RWPE2 (cell line): ENCODE data around the gene LIMK1.

Source experiments
- ATAC-seq: fragments of 200-7000 bp; cut with Tn5 transposase; 3 replicates; pipeline ENCODE4 v1.9.1; 2021; ENCODE audit warnings: low read depth
- DNase-seq: peaks from one replicate; pipeline ENCODE4 v3.0.0-alpha.2; 2020; ENCODE audit warnings: low spot score
- H3K27ac ChIP-seq: fragments of 450-650 bp; 2 replicates; pipeline ENCODE4 v1.5.1; 2017; ENCODE audit warnings: mild to moderate bottlenecking; ENCODE audit not compliant: poor library complexity, severe bottlenecking
- H3K27me3 ChIP-seq: fragments of 250-450 bp; sonication (Bioruptor Pico); 2 replicates; pipeline ENCODE4 v1.5.1; 2021; ENCODE audit warnings: mild to moderate bottlenecking, moderate library complexity; ENCODE audit not compliant: insufficient read depth, poor library complexity, severe bottlenecking
- H3K36me3 ChIP-seq: fragments of 250-450 bp; sonication (Bioruptor Pico); 2 replicates; pipeline ENCODE4 v1.5.1; 2020; ENCODE audit warnings: low read depth, mild to moderate bottlenecking, moderate library complexity
- H3K4me1 ChIP-seq: fragments of 250-450 bp; sonication (Bioruptor Pico); 2 replicates; pipeline ENCODE4 v1.5.1; 2021; ENCODE audit warnings: mild to moderate bottlenecking, moderate library complexity; ENCODE audit not compliant: insufficient read depth, poor library complexity, severe bottlenecking
- H3K4me3 ChIP-seq: fragments of 250-450 bp; sonication (Bioruptor Pico); 2 replicates; pipeline ENCODE4 v1.5.1; 2021; ENCODE audit warnings: mild to moderate bottlenecking, moderate library complexity; ENCODE audit not compliant: severe bottlenecking
- H3K9me3 ChIP-seq: fragments of 250-450 bp; sonication (Bioruptor Pico); 2 replicates; pipeline ENCODE4 v1.5.1; 2021; ENCODE audit warnings: mild to moderate bottlenecking, moderate library complexity; ENCODE audit not compliant: severe bottlenecking
- CTCF ChIP-seq: fragments of 450-650 bp; IDR thresholded peaks from one replicate; pipeline ENCODE4 v1.5.1; 2017; ENCODE audit warnings: mild to moderate bottlenecking, moderate library complexity; ENCODE audit not compliant: poor library complexity, severe bottlenecking

The LIMK1 gene

DNA sequence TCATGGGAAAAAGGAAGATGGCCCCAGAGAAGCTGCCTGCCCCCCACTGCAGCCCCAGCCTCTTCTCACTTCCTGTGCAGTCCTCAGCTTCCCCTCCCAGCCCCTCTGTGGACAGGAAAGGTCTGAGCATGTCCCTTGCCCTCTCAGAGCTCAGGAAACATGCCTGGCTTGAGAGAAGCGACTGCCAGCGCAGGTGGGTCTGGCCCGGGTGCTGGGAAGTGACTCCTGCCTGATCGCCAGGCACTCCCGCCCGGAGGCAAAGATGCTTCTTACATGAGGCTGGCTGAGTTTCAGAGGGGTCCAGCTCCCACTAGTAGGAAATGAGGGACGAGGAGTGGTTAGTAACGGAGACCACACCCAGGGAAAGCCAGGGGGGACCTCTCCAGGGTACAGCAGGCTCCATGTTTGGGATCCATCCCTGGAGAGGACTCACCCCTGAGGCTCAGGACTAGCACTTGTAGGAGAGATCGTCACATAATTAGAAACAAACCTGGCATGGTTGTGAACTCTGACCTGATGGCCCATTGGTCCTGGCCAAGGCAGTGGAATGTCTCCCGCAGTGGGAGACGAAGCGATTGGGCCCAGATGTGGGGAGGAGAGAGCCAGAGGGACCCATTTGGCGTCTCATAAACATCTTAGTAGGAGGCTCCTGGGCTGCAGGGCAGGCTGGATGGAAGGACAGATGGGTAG lies 43.4 kb upstream of the LIMK1 start:
- no peaks in the 10 kb centered on the region for H3K36me3 ChIP-seq
- no peak overlapping the region for H3K27ac ChIP-seq
- no peak overlapping the region for H3K4me3 ChIP-seq
- TF ChIP-seq CTCF: no peak
- H3K27me3 ChIP-seq: no peaks in the 10 kb centered on the region
- H3K9me3 ChIP-seq: no peaks in the 10 kb centered on the region
- ATAC-seq (no peak), DNase-seq (peak; percentile 57)
- peaks cover 7% of the 10 kb centered on the region for H3K4me1 ChIP-seq

- H3K27me3 ChIP-seq: no peaks in the 10 kb centered on the region
- peaks cover 7% of the 10 kb centered on the region for H3K4me1 ChIP-seq
- H3K9me3 ChIP-seq: no peaks in the 10 kb centered on the region
- no peak overlapping the region for H3K27ac ChIP-seq
- ATAC-seq: no peak
- no peak for DNase-seq
- H3K36me3 ChIP-seq: no peaks in the 10 kb centered on the region
- H3K4me3 ChIP-seq: no peak overlapping the region
- no peak for TF ChIP-seq CTCF
Observed at GRCh38 chr7:74040791-74041520, 42.6 kb upstream of the LIMK1 start.

DNA sequence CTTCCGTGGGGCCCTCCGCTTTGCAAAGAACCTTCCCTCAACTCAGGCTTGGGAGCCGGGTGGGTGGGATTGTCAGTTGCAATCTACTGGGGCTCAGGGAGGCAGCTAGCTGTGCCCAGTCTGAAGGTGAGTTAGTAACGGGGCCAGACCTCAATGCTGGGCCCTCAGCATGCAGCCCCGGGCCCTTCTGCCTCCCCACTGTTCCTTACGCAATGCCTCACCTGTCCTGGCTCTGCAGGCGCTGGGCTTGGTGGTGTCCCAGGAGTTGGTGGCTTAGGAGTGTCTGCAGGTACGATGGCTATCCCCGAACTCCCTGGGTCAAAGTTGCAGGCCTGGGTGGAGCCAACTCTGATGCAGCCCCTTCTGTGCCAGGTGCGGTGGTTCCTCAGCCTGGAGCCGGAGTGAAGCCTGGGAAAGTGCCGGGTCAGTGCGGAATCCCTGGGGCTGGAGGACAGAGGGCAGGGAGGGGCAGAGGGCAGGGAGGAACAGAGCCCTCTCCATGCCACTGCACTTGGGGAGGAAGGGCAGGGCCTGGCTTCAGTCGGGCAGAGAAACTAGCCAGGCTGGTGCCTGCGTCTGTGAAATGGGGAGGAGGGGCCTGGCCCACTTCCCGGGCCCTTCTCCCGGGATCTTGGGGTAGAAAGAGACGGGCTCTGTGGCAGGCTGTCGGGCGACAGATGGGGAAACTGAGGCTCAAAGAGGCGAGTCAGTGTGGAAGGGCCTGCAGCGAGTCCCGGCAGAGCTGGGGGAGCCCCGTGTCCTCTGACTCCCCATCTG lies 40.7 kb upstream of the LIMK1 start:
- no peak for TF ChIP-seq CTCF
- Histone ChIP-seq H3K9me3 (no peaks in the 10 kb centered on the region), H3K27me3 (no peaks in the 10 kb centered on the region), H3K4me1 (peaks cover 7% of the 10 kb centered on the region), H3K4me3 (no peak overlapping the region), H3K27ac (no peak overlapping the region), H3K36me3 (no peaks in the 10 kb centered on the region)
- DNase-seq (no peak), ATAC-seq (no peak)

DNA sequence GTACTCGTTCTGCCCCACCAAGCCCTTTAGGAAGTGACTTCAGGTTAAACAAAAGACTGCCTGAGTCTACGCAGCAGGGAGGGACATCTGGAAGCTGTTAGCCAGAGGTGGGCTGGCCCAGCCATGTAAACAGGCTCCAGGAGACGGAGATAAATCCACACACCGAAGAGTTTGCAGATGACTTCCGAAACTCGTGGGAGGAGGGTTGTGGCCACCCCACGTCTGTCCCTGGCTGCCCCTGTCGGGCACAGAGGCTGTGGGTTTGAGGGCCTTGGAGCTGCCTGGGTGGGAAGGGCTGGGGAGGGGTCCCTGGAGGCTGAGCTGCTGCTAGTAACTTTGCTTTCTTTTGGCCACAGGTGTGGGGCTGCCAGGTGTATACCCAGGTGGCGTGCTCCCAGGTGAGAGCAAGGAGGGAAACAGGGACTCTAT lies 40.1 kb upstream of the LIMK1 start:
- no peak overlapping the region for H3K27ac ChIP-seq
- no peaks in the 10 kb centered on the region for H3K27me3 ChIP-seq
- no peak overlapping the region for H3K4me3 ChIP-seq
- no peak for DNase-seq
- H3K36me3 ChIP-seq: no peaks in the 10 kb centered on the region
- peaks cover 7% of the 10 kb centered on the region for H3K4me1 ChIP-seq
- no peak for ATAC-seq
- no peak for TF ChIP-seq CTCF
- no peaks in the 10 kb centered on the region for H3K9me3 ChIP-seq
